Measurements from ENCODE around the gene ABCF3. TPM values are rescaled to one million over a fixed set of nuclear protein-coding genes. Genes with fewer than 3 reads are reported as not detected.

Gene ABCF3
- total and polyA plus RNA-seq, 2 donors (not counting 3 experiments of a cell fraction or from before 2014, with no cell fraction given) = 68.8 to 73.4 TPM

- Histone ChIP-seq H3K4me3 (replicated peaks in 1 of 3; ENCODE audit: insufficient read depth in 1 of 3, low read depth in 1 of 3, low read length in 3 of 3) (no peak overlapping the region), H3K36me3 (ENCODE audit: control insufficient read depth in 2 of 2, extremely low read depth in 1 of 2, insufficient read depth in 2 of 2, low read length in 2 of 2) (no peaks in the 10 kb centered on the region), H2AFZ (ENCODE audit: low read depth, low read length) (no peak overlapping the region), H3K79me2 (ENCODE audit: control insufficient read depth, insufficient read depth, low read length) (no peaks in the 10 kb centered on the region), H3K27me3 (ENCODE audit: control insufficient read depth in 2 of 2, insufficient read depth in 2 of 2, low read length in 2 of 2) (peaks cover 26 to 35% of the 10 kb centered on the region in 2 experiments), H3K9ac (replicated peaks; ENCODE audit: extremely low read depth, insufficient read depth, low read length) (no peak overlapping the region), H3K4me1 (ENCODE audit: control insufficient read depth, extremely low read depth, insufficient read depth, low read length) (peaks cover 4% of the 10 kb centered on the region), H4K20me1 (replicated peaks; ENCODE audit: control insufficient read depth, extremely low read depth, insufficient read depth, low read length) (no peaks in the 10 kb centered on the region), H3K4me2 (ENCODE audit: insufficient read depth, low read length) (no peak overlapping the region), H3K9me3 (replicated peaks; ENCODE audit: control insufficient read depth, insufficient read depth, low read length) (no peaks in the 10 kb centered on the region), H3K27ac (ENCODE audit: insufficient read depth, low read depth, low read length) (no peak overlapping the region), H3K9me1 (replicated peaks; ENCODE audit: control insufficient read depth, extremely low read depth, insufficient read depth, low read length) (no peaks in the 10 kb centered on the region)
- ChIA-PET POLR2A (no interaction called here), CTCF (no interaction called here)
- FAIRE-seq (peak; percentile 55), DNase-seq (ENCODE audit: low read depth, low spot score) (peak; percentile 64)
- dilution Hi-C loops (cut with MboI; ENCODE audit: extremely low pct_ligation_motif_present, low sequenced_read_pairs) = no loop called here
- no TSS peak for BruUV-seq (replicated peaks)
- intact Hi-C loops (cut with micrococcal nuclease) = no loop called here
- peak; percentile 44 for TF ChIP-seq FOS (IDR thresholded peaks at IDR 0.05; ENCODE audit: borderline replicate concordance, insufficient read depth, low read length)
- TF ChIP-seq EZH2 (IDR thresholded peaks at IDR 0.05; ENCODE audit: borderline replicate concordance, low read depth, low read length, severe bottlenecking) = no peak
- TF ChIP-seq MAX (IDR thresholded peaks at IDR 0.05; ENCODE audit: insufficient read depth, insufficient read length) = no peak
These were observed 48.2 kb downstream of the ABCF3 start for GRCh38 chr3:184234224-184234623.

GRCh38 chr3:184234671-184235380 lies 48.8 kb downstream of the ABCF3 start:
- Histone ChIP-seq H3K36me3 (ENCODE audit: control insufficient read depth in 2 of 2, extremely low read depth in 1 of 2, insufficient read depth in 2 of 2, low read length in 2 of 2) (no peaks in the 10 kb centered on the region), H3K4me1 (ENCODE audit: control insufficient read depth, extremely low read depth, insufficient read depth, low read length) (no peaks in the 10 kb centered on the region), H3K9ac (replicated peaks; ENCODE audit: extremely low read depth, insufficient read depth, low read length) (no peak overlapping the region), H3K79me2 (ENCODE audit: control insufficient read depth, insufficient read depth, low read length) (no peaks in the 10 kb centered on the region), H3K4me3 (replicated peaks in 1 of 3; ENCODE audit: insufficient read depth in 1 of 3, low read depth in 1 of 3, low read length in 3 of 3) (no peak overlapping the region), H3K9me1 (replicated peaks; ENCODE audit: control insufficient read depth, extremely low read depth, insufficient read depth, low read length) (no peaks in the 10 kb centered on the region), H3K27ac (ENCODE audit: insufficient read depth, low read depth, low read length) (no peak overlapping the region), H3K4me2 (ENCODE audit: insufficient read depth, low read length) (no peak overlapping the region), H2AFZ (ENCODE audit: low read depth, low read length) (no peak overlapping the region), H4K20me1 (replicated peaks; ENCODE audit: control insufficient read depth, extremely low read depth, insufficient read depth, low read length) (no peaks in the 10 kb centered on the region), H3K9me3 (replicated peaks; ENCODE audit: control insufficient read depth, insufficient read depth, low read length) (no peaks in the 10 kb centered on the region), H3K27me3 (ENCODE audit: control insufficient read depth in 2 of 2, insufficient read depth in 2 of 2, low read length in 2 of 2) (peaks cover 23 to 31% of the 10 kb centered on the region in 2 experiments)
- FAIRE-seq = no peak
- ChIA-PET POLR2A (no interaction called here), CTCF (interaction anchor here (0.6 to 0.7 kb wide), 2 partner anchors 9 to 27 kb away, joined by 3 read pairs; no protein-coding TSS in a partner anchor)
- dilution Hi-C loops (cut with MboI; ENCODE audit: extremely low pct_ligation_motif_present, low sequenced_read_pairs) = no loop called here
- intact Hi-C loops (cut with micrococcal nuclease) = no loop called here
- no peak for DNase-seq (ENCODE audit: low read depth, low spot score)
- TF ChIP-seq MAX (IDR thresholded peaks at IDR 0.05; ENCODE audit: insufficient read depth, insufficient read length) = no peak
- no peak for TF ChIP-seq POLR2A (IDR thresholded peaks at IDR 0.05; ENCODE audit: low read depth, low read length)
- TF ChIP-seq FOS (IDR thresholded peaks at IDR 0.05; ENCODE audit: borderline replicate concordance, insufficient read depth, low read length) = no peak
- no peak for TF ChIP-seq MYC (IDR thresholded peaks at IDR 0.05; ENCODE audit: low read depth, low read length)
- TF ChIP-seq POLR2AphosphoS5 (IDR thresholded peaks at IDR 0.05; ENCODE audit: insufficient read depth, low read depth, low read length) = no peak
- TF ChIP-seq JUN (IDR thresholded peaks at IDR 0.05; ENCODE audit: borderline replicate concordance, insufficient read depth, insufficient read length, low read depth) = no peak
- no peak for TF ChIP-seq EZH2 (IDR thresholded peaks at IDR 0.05; ENCODE audit: borderline replicate concordance, low read depth, low read length, severe bottlenecking)
- no peak for TF ChIP-seq CTCF (IDR thresholded peaks at IDR 0.05; ENCODE audit: extremely low read depth in 1 of 2, insufficient read depth in 1 of 2, low read depth in 1 of 2, low read length in 2 of 2)
- no peak for TF ChIP-seq GATA2 (IDR thresholded peaks at IDR 0.05; ENCODE audit: insufficient read depth, insufficient read length, low read depth, low read length)
- BruUV-seq (replicated peaks) = no TSS peak
